Sigmoid colon (tissue), 7 donors: Measurements from ENCODE around the gene SYNDIG1. TPM values are rescaled to one million over a fixed set of nuclear protein-coding genes. Genes with fewer than 3 reads are reported as not detected.
"Not testable (repeated sequence)": the region's sequence is repeated elsewhere in the genome, so short reads cannot be mapped to it uniquely, and the experiment has no call there.

ENCODE experiments used
- DNase-seq: peaks from one replicate; pipeline ENCODE4 v3.0.0-alpha.2; 2019
- H3K27ac ChIP-seq, 4 donors: fragments of 200-600 bp; sonication (generic); one replicate each; pipeline ENCODE4 v1.5.1; 2016 to 2019; ENCODE audit warnings: mild to moderate bottlenecking in 1 of 4
- H3K27me3 ChIP-seq, 3 donors: fragments of 200-600 bp; sonication (generic); one replicate each; pipeline ENCODE4 v1.5.1; 2019; ENCODE audit warnings: mild to moderate bottlenecking in 1 of 3
- H3K36me3 ChIP-seq, 4 donors: fragments of 200-600 bp; sonication (generic); one replicate each; pipeline ENCODE4 v1.5.1; 2016 to 2019
- H3K4me1 ChIP-seq, 4 donors: fragments of 200-600 bp; sonication (generic); one replicate each; pipeline ENCODE4 v1.5.1; 2017 to 2019
- H3K4me3 ChIP-seq, 4 donors: fragments of 200-600 bp; sonication (generic); one replicate each; pipeline ENCODE4 v1.5.1; 2017 to 2019; ENCODE audit warnings: mild to moderate bottlenecking in 2 of 4, moderate library complexity in 1 of 4
- H3K9me3 ChIP-seq, 4 donors: fragments of 200-600 bp in 3 of 4; sonication (generic) in 3 of 4; one replicate each; pipeline versions ENCODE4 v1.5.1 to v1.6.1; 2013 to 2019
- CTCF ChIP-seq, 4 experiments: fragments of 450-650 bp in 3 of 4; fragments of 200-600 bp in 1 of 4; IDR thresholded peaks; one replicate each; pipeline ENCODE4 v1.5.1; 2016 to 2019; ENCODE audit warnings: antibody characterized with exemption in 4 of 4, mild to moderate bottlenecking in 3 of 4, moderate library complexity in 2 of 4
- EP300 ChIP-seq, 4 donors: sonication (generic); formaldehyde crosslinking; IDR thresholded peaks; one replicate each; pipeline ENCODE4 v1.6.1; 2017; ENCODE audit warnings: antibody characterized with exemption in 4 of 4
- POLR2A ChIP-seq, 2 donors: fragments of 450-650 bp; IDR thresholded peaks; one replicate each; pipeline ENCODE4 v1.6.1; 2016; ENCODE audit warnings: antibody characterized with exemption in 2 of 2, mild to moderate bottlenecking in 2 of 2, moderate library complexity in 2 of 2
- POLR2AphosphoS5 ChIP-seq, 4 donors: sonication (generic); formaldehyde crosslinking; IDR thresholded peaks; one replicate each; pipeline ENCODE4 v1.6.1; 2017; ENCODE audit warnings: antibody characterized with exemption in 4 of 4
- WGBS, 2 donors: extraction: QIAGEN DNeasy Blood & Tissue Kit; methylation state at CpG; one replicate each; pipeline ENCODE4 v1.1.7; 2013; 5-methylcytosine and 5-hydroxymethylcytosine counted together
- intact Hi-C: fragments of 100-400 bp; cut with DNase I; formaldehyde crosslinking; loops from one replicate; pipeline ENCODE4 v1.15.1; 2023
- polyA plus RNA-seq, 3 donors: library from polyadenylated mRNA; stranded (reverse); fragments of 200-250 nt; gene quantifications; one replicate each; pipeline ENCODE4 v1.2.3, GENCODE V29; 2013
- total RNA-seq, 4 donors: library from RNA; depleted of rRNA; stranded (reverse); fragments of >200 nt; gene quantifications; one replicate each; pipeline ENCODE4 v1.1.0, GENCODE V29; 2016
- donor health status: healthy with polysubstance abuse.
- donor health status: Bipolar disorder and iron deficiency.
- donor health status: healthy.

SYNDIG1 gene
- total and polyA plus RNA-seq, 7 donors, result 0.16 to 0.69 (median 0.36) TPM; not detected in 2

- DNase-seq, result no peak
- no peak overlapping the region for H3K4me3 ChIP-seq
- WGBS, 2 donors, result 93% methylated on average over 21 of the region's 21 CpGs
- H3K36me3 ChIP-seq, result no peaks in the 10 kb centered on the region
- H3K27me3 ChIP-seq, result peaks cover 0 to 10% (median 0%) of the 10 kb centered on the region in 3 donors
- H3K4me1 ChIP-seq, result peaks cover 0 to 9% (median 0%) of the 10 kb centered on the region in 4 donors
- no peak overlapping the region for H3K27ac ChIP-seq
- intact Hi-C loops, result no loop called here
- TF ChIP-seq POLR2A (IDR thresholded peaks at IDR 0.05) (no peak), POLR2AphosphoS5 (IDR thresholded peaks at IDR 0.05) (no peak), CTCF (IDR thresholded peaks at IDR 0.05) (no peak), EP300 (IDR thresholded peaks at IDR 0.05) (no peak)
- no peaks in the 10 kb centered on the region for H3K9me3 ChIP-seq
Measured at GRCh38 chr20:24504331-24505285, 35.2 kb downstream of the SYNDIG1 start.

- peaks cover 0 to 9% (median 0%) of the 10 kb centered on the region in 4 donors for H3K4me1 ChIP-seq
- intact Hi-C loops, result no loop called here
- no peaks in the 10 kb centered on the region for H3K9me3 ChIP-seq
- WGBS, 2 donors, result 80 to 85% methylated on average over 3 of the region's 3 CpGs
- peaks cover 0 to 10% (median 0%) of the 10 kb centered on the region in 3 donors for H3K27me3 ChIP-seq
- H3K27ac ChIP-seq, result no peak overlapping the region
- DNase-seq, result no peak
- TF ChIP-seq POLR2AphosphoS5 (IDR thresholded peaks at IDR 0.05) (no peak), CTCF (IDR thresholded peaks at IDR 0.05) (no peak), EP300 (IDR thresholded peaks at IDR 0.05) (no peak), POLR2A (IDR thresholded peaks at IDR 0.05) (no peak)
- H3K36me3 ChIP-seq, result no peaks in the 10 kb centered on the region
- no peak overlapping the region for H3K4me3 ChIP-seq
Measured at GRCh38 chr20:24506146-24506545, 36.7 kb downstream of the SYNDIG1 start.

GRCh38 chr20:24506696-24507095, 37.3 kb downstream of the SYNDIG1 start:
- intact Hi-C loops, result no loop called here
- H3K27ac ChIP-seq, result no peak overlapping the region
- H3K36me3 ChIP-seq, result no peaks in the 10 kb centered on the region
- TF ChIP-seq CTCF (IDR thresholded peaks at IDR 0.05), result no peak
- no peak for TF ChIP-seq POLR2A (IDR thresholded peaks at IDR 0.05)
- no peak for TF ChIP-seq POLR2AphosphoS5 (IDR thresholded peaks at IDR 0.05)
- TF ChIP-seq EP300 (IDR thresholded peaks at IDR 0.05), result no peak
- H3K27me3 ChIP-seq, result peaks cover 0 to 10% (median 0%) of the 10 kb centered on the region in 3 donors
- no peak for DNase-seq
- peaks cover 0 to 9% (median 0%) of the 10 kb centered on the region in 4 donors for H3K4me1 ChIP-seq
- no peak overlapping the region for H3K4me3 ChIP-seq
- no peaks in the 10 kb centered on the region for H3K9me3 ChIP-seq
- WGBS, 2 donors, result 92% methylated on average over 5 of the region's 5 CpGs

GRCh38 chr20:24507182-24507853, 37.9 kb downstream of the SYNDIG1 start:
- Histone ChIP-seq H3K9me3 (no peaks in the 10 kb centered on the region), H3K4me3 (no peak overlapping the region), H3K36me3 (no peaks in the 10 kb centered on the region), H3K27ac (no peak overlapping the region), H3K27me3 (peaks cover 0 to 10% (median 0%) of the 10 kb centered on the region in 3 donors), H3K4me1 (peaks cover 0 to 9% (median 0%) of the 10 kb centered on the region in 4 donors)
- DNase-seq, result no peak
- WGBS, 2 donors, result 44 to 50% methylated on average over 11 of the region's 11 CpGs
- intact Hi-C loops, result no loop called here
- TF ChIP-seq POLR2AphosphoS5 (IDR thresholded peaks at IDR 0.05) (no peak), EP300 (IDR thresholded peaks at IDR 0.05) (no peak), POLR2A (IDR thresholded peaks at IDR 0.05) (no peak), CTCF (IDR thresholded peaks at IDR 0.05) (no peak)

GRCh38 chr20:24512441-24512840, 43.0 kb downstream of the SYNDIG1 start:
- DNase-seq, intact Hi-C loops, H3K9me3 ChIP-seq, H3K27ac ChIP-seq, H3K4me1 ChIP-seq, H3K36me3 ChIP-seq, H3K4me3 ChIP-seq, H3K27me3 ChIP-seq: not testable (repeated sequence)
- WGBS, 2 donors, result 19 to 60% methylated on average over 11 of the region's 11 CpGs
